B cell (primary cell): ENCODE results near the gene LBH. TPM values are rescaled to one million over a fixed set of nuclear protein-coding genes. Genes with fewer than 3 reads are reported as not detected.

Experiments used
- ATAC-seq: fragments of 200-7000 bp; cut with Tn5 transposase; one replicate; pipeline ENCODE4 v1.10.0; 2021; ENCODE audit warnings: low read depth, mild to moderate bottlenecking, moderate number of reproducible peaks, moderate library complexity
- CTCF ChIA-PET: fragments of 350-600 bp; sonication (Branson Sonifier 250); formaldehyde crosslinking; loops from one replicate; lab custom pipeline; 2021; ENCODE audit warnings: antibody characterized with exemption, inconsistent platforms; lab: Charles Lee
- POLR2A ChIA-PET: fragments of 350-600 bp; sonication (Branson Sonifier 250); formaldehyde crosslinking; loops from one replicate; lab custom pipeline; 2021; ENCODE audit warnings: antibody characterized with exemption; lab: Charles Lee
- DNase-seq: peaks from one replicate; pipeline ENCODE4 v3.0.0; 2013
- H2AFZ ChIP-seq: 2 replicates; pipeline ENCODE4 v1.6.1; 2012; ENCODE audit warnings: mild to moderate bottlenecking, low read depth, low read length; ENCODE audit not compliant: insufficient read depth, poor library complexity, severe bottlenecking
- H3K27ac ChIP-seq, 2 donors: 1 replicate in 1 of 2; 2 replicates in 1 of 2; pipeline ENCODE4 v1.5.1; 2012 to 2013; ENCODE audit warnings: low read length in 2 of 2, mild to moderate bottlenecking in 2 of 2, moderate library complexity in 1 of 2
- H3K27me3 ChIP-seq, 4 experiments: fragments of 200-600 bp in 1 of 4; sonication (generic) in 1 of 4; replicated peaks in 1 of 4; 1 replicate in 2 of 4; 2 replicates in 2 of 4; pipeline versions ENCODE4 v1.6.1 to v1.7.0; 2013 to 2016; ENCODE audit warnings: low read length in 3 of 4, mild to moderate bottlenecking in 2 of 4, mixed read lengths in 1 of 4, moderate library complexity in 1 of 4; ENCODE audit not compliant: insufficient read depth in 4 of 4, control insufficient read depth in 3 of 4; ENCODE audit errors: control extremely low read depth in 1 of 4
- H3K36me3 ChIP-seq, 2 experiments: replicated peaks in 1 of 2; 1 replicate in 1 of 2; 2 replicates in 1 of 2; pipeline versions ENCODE4 v1.6.1 to v1.7.1; 2013; ENCODE audit warnings: low read length in 1 of 2; ENCODE audit not compliant: insufficient read depth in 2 of 2, control insufficient read depth in 1 of 2; ENCODE audit errors: control extremely low read depth in 1 of 2, extremely low read depth in 1 of 2
- H3K4me1 ChIP-seq, 2 donors: fragments of 200-600 bp in 1 of 2; sonication (generic) in 1 of 2; 1 replicate in 1 of 2; 2 replicates in 1 of 2; pipeline versions ENCODE4 v1.5.1 to v1.6.1; 2013 to 2017; ENCODE audit warnings: low read length in 2 of 2; ENCODE audit not compliant: control insufficient read depth in 2 of 2, insufficient read depth in 2 of 2
- H3K4me2 ChIP-seq: replicated peaks from 2 replicates; pipeline ENCODE3; 2012; ENCODE audit warnings: mild to moderate bottlenecking, low read depth, low read length; ENCODE audit not compliant: poor library complexity, severe bottlenecking
- H3K4me3 ChIP-seq, 5 experiments: fragments of 200-600 bp in 1 of 5; sonication (generic) in 1 of 5; 1 replicate in 3 of 5; 2 replicates in 2 of 5; pipeline versions ENCODE4 v1.5.1 to v1.7.0; 2011 to 2016; ENCODE audit warnings: low read length in 4 of 5, mild to moderate bottlenecking in 4 of 5, low read depth in 2 of 5, control low read depth in 1 of 5, moderate library complexity in 1 of 5; ENCODE audit not compliant: insufficient read depth in 1 of 5; ENCODE audit errors: control extremely low read depth in 1 of 5, extremely low read depth in 1 of 5
- H3K79me2 ChIP-seq: fragments of 200-600 bp; sonication (generic); one replicate; pipeline ENCODE4 v1.6.0; 2016; ENCODE audit warnings: low read length; ENCODE audit not compliant: control insufficient read depth, insufficient read depth
- H3K9ac ChIP-seq: fragments of 200-600 bp; sonication (generic); 2 replicates; pipeline ENCODE4 v1.6.1; 2017; ENCODE audit warnings: mild to moderate bottlenecking, low read length, moderate library complexity
- H3K9me3 ChIP-seq, 3 donors: one replicate each; pipeline versions ENCODE4 v1.6.1 to v1.7.1; 2013; ENCODE audit warnings: low read length in 2 of 3; ENCODE audit not compliant: control insufficient read depth in 2 of 3, insufficient read depth in 1 of 3; ENCODE audit errors: control extremely low read depth in 1 of 3
- H4K20me1 ChIP-seq: 2 replicates; pipeline ENCODE4 v1.6.0; 2012; ENCODE audit warnings: mild to moderate bottlenecking, low read length; ENCODE audit not compliant: insufficient read depth, control insufficient read depth, poor library complexity, severe bottlenecking
- H3K27ac Mint-ChIP-seq: one replicate; pipeline ENCODE4 v1.8.0; 2021; ENCODE audit warnings: mixed read lengths
- H3K27me3 Mint-ChIP-seq: one replicate; pipeline ENCODE4 v1.8.0; 2021; ENCODE audit warnings: mixed read lengths
- H3K4me1 Mint-ChIP-seq: one replicate; pipeline ENCODE4 v1.8.0; 2021; ENCODE audit warnings: mixed read lengths
- H3K4me3 Mint-ChIP-seq: one replicate; pipeline ENCODE4 v1.8.0; 2021; ENCODE audit warnings: mixed read lengths
- H3K9me3 Mint-ChIP-seq: one replicate; pipeline ENCODE4 v1.8.0; 2022; ENCODE audit warnings: mixed read lengths; ENCODE audit not compliant: insufficient read depth
- CTCF ChIP-seq: fragments of 200-600 bp; IDR thresholded peaks from one replicate; pipeline ENCODE4 v1.8.0; 2022; ENCODE audit warnings: antibody characterized with exemption, mild to moderate bottlenecking
- EZH2 ChIP-seq: IDR thresholded peaks from 2 replicates; pipeline ENCODE4 v1.6.1; 2012; ENCODE audit warnings: borderline replicate concordance, low read depth, mild to moderate bottlenecking, moderate library complexity, low read length; ENCODE audit not compliant: insufficient read depth, poor library complexity, severe bottlenecking
- WGBS: methylation state at CpG from one replicate; pipeline ENCODE4 v1.1.5; 2013; ENCODE audit warnings: missing lambda C conversion rate; ENCODE audit not compliant: insufficient coverage; 5-methylcytosine and 5-hydroxymethylcytosine counted together
- intact Hi-C: fragments of 100-400 bp; cut with micrococcal nuclease; formaldehyde crosslinking; loops from one replicate; pipeline ENCODE4 v1.10.0; 2022
- polyA plus RNA-seq: library from polyadenylated mRNA; depleted of rRNA; stranded (reverse); fragments of >200 nt; gene quantifications from 2 replicates; pipeline ENCODE4 v1.2.3, GENCODE V29; 2012
- total RNA-seq, 2 donors: library from RNA; stranded (reverse); fragments of 120-200 nt in 1 of 2; gene quantifications; 1 replicate in 1 of 2; 2 replicates in 1 of 2; pipeline versions ENCODE4 v1.2.3 to v1.2.4, GENCODE V29; 2013 to 2022

LBH gene
- total and polyA plus RNA-seq, 2 donors (not counting 1 experiment from before 2014, with no cell fraction given): 158 to 201 TPM

- peak; percentile 22 for DNase-seq
- ChIA-PET POLR2A (no interaction called here), CTCF (interaction anchor here (0.9 to 1.2 kb wide), 5 partner anchors 9 to 523 kb away, joined by 3 to 5 read pairs (median 4); no protein-coding TSS in a partner anchor)
- no peaks in the 10 kb centered on the region for H3K79me2 ChIP-seq
- H4K20me1 ChIP-seq: no peaks in the 10 kb centered on the region
- H3K9me3 Mint-ChIP-seq: no peaks in the 10 kb centered on the region
- no peak overlapping the region for H3K27ac ChIP-seq
- no peak overlapping the region for H2AFZ ChIP-seq
- peak overlapping the region; percentile 24 for H3K4me3 Mint-ChIP-seq
- H3K27me3 ChIP-seq: no peaks in the 10 kb centered on the region
- H3K27ac Mint-ChIP-seq: no peak overlapping the region
- TF ChIP-seq EZH2: no peak
- TF ChIP-seq CTCF: no peak
- H3K4me1 ChIP-seq: peaks cover 7 to 14% of the 10 kb centered on the region in 2 donors
- ATAC-seq: no peak
- H3K27me3 Mint-ChIP-seq: no peaks in the 10 kb centered on the region
- WGBS: 20% methylated on average over 1 of the region's 2 CpGs
- H3K4me2 ChIP-seq: no peak overlapping the region
- H3K36me3 ChIP-seq: no peaks in the 10 kb centered on the region
- peaks cover 0 to 8% (median 0%) of the 10 kb centered on the region in 3 donors for H3K9me3 ChIP-seq
- intact Hi-C loops: no loop called here
- no peak overlapping the region for H3K4me3 ChIP-seq
- no peak overlapping the region for H3K9ac ChIP-seq
- H3K4me1 Mint-ChIP-seq: peaks cover 10% of the 10 kb centered on the region
Observed at GRCh38 chr2:30188292-30188691, 43.0 kb upstream of the LBH start.

- Histone ChIP-seq H3K27me3 (no peaks in the 10 kb centered on the region), H3K4me3 (no peak overlapping the region), H2AFZ (no peak overlapping the region), H3K79me2 (no peaks in the 10 kb centered on the region), H3K4me1 (peaks cover 7 to 14% of the 10 kb centered on the region in 2 donors), H3K4me2 (no peak overlapping the region), H3K27ac (no peak overlapping the region), H4K20me1 (no peaks in the 10 kb centered on the region), H3K9me3 (peaks cover 0 to 11% (median 0%) of the 10 kb centered on the region in 3 donors), H3K36me3 (no peaks in the 10 kb centered on the region), H3K9ac (no peak overlapping the region)
- TF ChIP-seq CTCF: no peak
- TF ChIP-seq EZH2: no peak
- intact Hi-C loops: no loop called here
- DNase-seq (no peak), ATAC-seq (no peak)
- ChIA-PET CTCF (interaction anchor here (0.6 to 2.7 kb wide), 2 partner anchors 18 to 26 kb away, joined by 3 to 12 read pairs; no protein-coding TSS in a partner anchor), POLR2A (no interaction called here)
- no peak overlapping the region for H3K4me3 Mint-ChIP-seq
- 96% methylated on average over 11 of the region's 13 CpGs for WGBS
- no peaks in the 10 kb centered on the region for H3K9me3 Mint-ChIP-seq
- no peaks in the 10 kb centered on the region for H3K27me3 Mint-ChIP-seq
- peaks cover 10% of the 10 kb centered on the region for H3K4me1 Mint-ChIP-seq
- H3K27ac Mint-ChIP-seq: no peak overlapping the region
Observed at GRCh38 chr2:30190637-30191036, 40.7 kb upstream of the LBH start.
